H1 (cell line): Measurements from ENCODE around the gene NME7. TPM values are rescaled to one million over a fixed set of nuclear protein-coding genes. Genes with fewer than 3 reads are reported as not detected.
A peak's percentile ranks its signal among the peaks of the same experiment; 100 is the strongest.

Experiments used
- CTCF ChIA-PET: fragments of 300-600 bp; sonication (Branson Sonifier 250); formaldehyde crosslinking; loops from one replicate; lab custom pipeline; 2021; ENCODE audit not compliant: partially characterized antibody; lab: Charles Lee
- POLR2A ChIA-PET: fragments of 300-600 bp; sonication (Branson Sonifier 250); formaldehyde crosslinking; loops from one replicate; lab custom pipeline; 2021; ENCODE audit warnings: inconsistent platforms; ENCODE audit not compliant: partially characterized antibody; lab: Charles Lee
- DNase-seq, 2 experiments: peaks; one replicate each; pipeline versions ENCODE4 v3.0.0 to v3.0.0-alpha.2; 2010 to 2022; ENCODE audit warnings: low spot score in 2 of 2, low read depth in 1 of 2, mixed read lengths in 1 of 2
- FAIRE-seq: peaks from 2 replicates; lab custom pipeline; 2011; peaks lifted over from hg19 to GRCh38; lab: Jason Lieb, UNC
- H2AFZ ChIP-seq: 2 replicates; pipeline ENCODE4 v1.8.1; 2012; ENCODE audit warnings: low read length, inconsistent platforms
- H2AK5ac ChIP-seq: 2 replicates; pipeline ENCODE4 v1.6.1; 2013; ENCODE audit warnings: low read depth, low read length
- H2BK120ac ChIP-seq: replicated peaks from 2 replicates; pipeline ENCODE3; 2013; ENCODE audit warnings: low read depth, low read length, inconsistent platforms
- H2BK12ac ChIP-seq: 2 replicates; pipeline ENCODE4 v1.6.1; 2013; ENCODE audit warnings: low read depth, low read length
- H2BK15ac ChIP-seq: 2 replicates; pipeline ENCODE4 v1.6.1; 2013; ENCODE audit warnings: low read length
- H2BK20ac ChIP-seq: 2 replicates; pipeline ENCODE4 v1.6.1; 2013; ENCODE audit warnings: low read length
- H2BK5ac ChIP-seq: 2 replicates; pipeline ENCODE4 v1.6.1; 2013; ENCODE audit warnings: low read depth, low read length
- H3K14ac ChIP-seq: 2 replicates; pipeline ENCODE4 v1.6.1; 2013; ENCODE audit warnings: inconsistent platforms; ENCODE audit not compliant: insufficient read length
- H3K18ac ChIP-seq: 2 replicates; pipeline ENCODE4 v1.6.1; 2013; ENCODE audit warnings: low read length; ENCODE audit errors: extremely low read depth
- H3K23ac ChIP-seq: 2 replicates; pipeline ENCODE4 v1.6.1; 2013; ENCODE audit warnings: inconsistent platforms; ENCODE audit not compliant: insufficient read length
- H3K23me2 ChIP-seq: 2 replicates; pipeline ENCODE4 v1.6.1; 2013; ENCODE audit warnings: low read depth, low read length
- H3K27ac ChIP-seq: 2 replicates; pipeline ENCODE4 v1.6.1; 2011; ENCODE audit warnings: low read depth, low read length, inconsistent platforms
- H3K27me3 ChIP-seq, 4 experiments: replicated peaks in 1 of 4; 1 replicate in 1 of 4; 2 replicates in 3 of 4; pipeline versions ENCODE4 v1.6.1 to v1.8.1; 2011 to 2013; ENCODE audit warnings: low read length in 3 of 4, mild to moderate bottlenecking in 3 of 4, inconsistent platforms in 2 of 4, mixed read lengths in 2 of 4, moderate library complexity in 1 of 4; ENCODE audit not compliant: control insufficient read depth in 3 of 4, insufficient read depth in 3 of 4; ENCODE audit errors: extremely low read depth in 1 of 4
- H3K36me3 ChIP-seq, 4 experiments: 2 replicates each; pipeline versions ENCODE4 v1.6.1 to v1.8.1; 2011 to 2013; ENCODE audit warnings: mild to moderate bottlenecking in 4 of 4, low read length in 3 of 4, moderate library complexity in 2 of 4, control low read depth in 1 of 4, inconsistent platforms in 1 of 4; ENCODE audit not compliant: insufficient read depth in 4 of 4, control insufficient read depth in 2 of 4
- H3K4ac ChIP-seq: replicated peaks from 2 replicates; pipeline ENCODE3; 2013; ENCODE audit warnings: low read length, low read depth, mixed read lengths, inconsistent platforms; ENCODE audit not compliant: insufficient read length
- H3K4me1 ChIP-seq, 4 experiments: replicated peaks in 1 of 4; 1 replicate in 1 of 4; 2 replicates in 3 of 4; pipeline versions ENCODE4 v1.6.1 to v1.8.1; 2011 to 2013; ENCODE audit warnings: low read length in 3 of 4, inconsistent platforms in 2 of 4, mixed read lengths in 1 of 4; ENCODE audit not compliant: insufficient read depth in 4 of 4, control insufficient read depth in 3 of 4
- H3K4me2 ChIP-seq, 2 experiments: 2 replicates each; pipeline versions ENCODE4 v1.6.1 to v1.8.1; 2011 to 2013; ENCODE audit warnings: low read depth in 2 of 2, low read length in 2 of 2, control low read depth in 1 of 2, inconsistent platforms in 1 of 2, mild to moderate bottlenecking in 1 of 2; ENCODE audit not compliant: insufficient read depth in 1 of 2
- H3K4me3 ChIP-seq, 4 experiments: fragments of 200-600, 300-600 bp in 1 of 4; sonication (generic), shearing (Covaris generic), sonication (Bioruptor Twin) in 1 of 4; 2 replicates each; pipeline versions ENCODE4 v1.5.1 to v1.8.1; 2011 to 2016; ENCODE audit warnings: low read length in 4 of 4, low read depth in 3 of 4, control low read depth in 2 of 4, inconsistent platforms in 2 of 4, mild to moderate bottlenecking in 2 of 4, mixed read lengths in 1 of 4, moderate library complexity in 1 of 4; ENCODE audit not compliant: insufficient read depth in 2 of 4; ENCODE audit errors: extremely low read depth in 1 of 4
- H3K56ac ChIP-seq: replicated peaks from 2 replicates; pipeline ENCODE3; 2013; ENCODE audit warnings: low read depth, mild to moderate bottlenecking, mixed read lengths, low read length, inconsistent platforms; ENCODE audit not compliant: insufficient read length
- H3K79me1 ChIP-seq: 2 replicates; pipeline ENCODE4 v1.6.1; 2013; ENCODE audit warnings: low read depth, low read length, control low read depth
- H3K79me2 ChIP-seq, 2 experiments: 2 replicates each; pipeline versions ENCODE4 v1.6.1 to v1.8.1; 2012 to 2013; ENCODE audit warnings: low read length in 2 of 2, mild to moderate bottlenecking in 2 of 2, inconsistent platforms in 1 of 2; ENCODE audit not compliant: insufficient read depth in 2 of 2, control insufficient read depth in 1 of 2
- H3K9ac ChIP-seq, 4 experiments: replicated peaks in 1 of 4; 1 replicate in 1 of 4; 2 replicates in 3 of 4; pipeline versions ENCODE4 v1.6.1 to v1.8.1; 2011 to 2013; ENCODE audit warnings: low read depth in 3 of 4, low read length in 3 of 4, control low read depth in 2 of 4, mild to moderate bottlenecking in 2 of 4, moderate library complexity in 2 of 4, inconsistent platforms in 1 of 4; ENCODE audit errors: extremely low read depth in 1 of 4
- H3K9me3 ChIP-seq, 2 experiments: 2 replicates each; pipeline versions ENCODE4 v1.6.1 to v1.8.1; 2012 to 2013; ENCODE audit warnings: mild to moderate bottlenecking in 2 of 2, moderate library complexity in 2 of 2, control low read depth in 1 of 2, inconsistent platforms in 1 of 2, low read depth in 1 of 2, low read length in 1 of 2, mixed read lengths in 1 of 2; ENCODE audit not compliant: insufficient read depth in 2 of 2
- H4K20me1 ChIP-seq, 2 experiments: replicated peaks in 1 of 2; 2 replicates each; pipeline versions ENCODE3 to v1.8.1; 2011 to 2013; ENCODE audit warnings: inconsistent platforms in 2 of 2, low read length in 2 of 2, mild to moderate bottlenecking in 1 of 2; ENCODE audit not compliant: insufficient read depth in 2 of 2, control insufficient read depth in 1 of 2
- H4K5ac ChIP-seq: 2 replicates; pipeline ENCODE4 v1.6.1; 2013; ENCODE audit warnings: low read length, low read depth, mixed read lengths, inconsistent platforms; ENCODE audit not compliant: insufficient read length
- H4K8ac ChIP-seq: 2 replicates; pipeline ENCODE4 v1.8.0; 2013; ENCODE audit warnings: mild to moderate bottlenecking, moderate library complexity, low read length, inconsistent platforms; ENCODE audit not compliant: insufficient read depth; ENCODE audit errors: extremely low read depth
- H4K91ac ChIP-seq: replicated peaks from 2 replicates; pipeline ENCODE3; 2013; ENCODE audit warnings: low read length, mixed read lengths, inconsistent platforms; ENCODE audit not compliant: insufficient read length
- ASH2L ChIP-seq: fragments of 200-600, 300-600 bp; sonication (generic); IDR thresholded peaks from one replicate; pipeline ENCODE4 v1.7.1; 2017; ENCODE audit warnings: low read length
- EP300 ChIP-seq, 2 experiments: IDR thresholded peaks; 1 replicate in 1 of 2; 2 replicates in 1 of 2; pipeline ENCODE4 v1.6.1; 2011 to 2012; ENCODE audit warnings: low read depth in 2 of 2, low read length in 2 of 2, mild to moderate bottlenecking in 2 of 2, borderline replicate concordance in 1 of 2, inconsistent platforms in 1 of 2, moderate library complexity in 1 of 2
- EZH2 ChIP-seq: fragments of 200-600 bp; sonication (generic); IDR thresholded peaks from 2 replicates; pipeline ENCODE4 v1.7.1; 2012; ENCODE audit warnings: low read depth, mild to moderate bottlenecking, moderate library complexity, low read length, inconsistent platforms; ENCODE audit not compliant: severe bottlenecking
- GTF2F1 ChIP-seq: IDR thresholded peaks from 2 replicates; pipeline ENCODE4 v1.6.1; 2012; ENCODE audit warnings: low read depth, low read length, improper control_type of control experiment, borderline replicate concordance
- HDAC2 ChIP-seq, 2 experiments: fragments of 300-600 bp in 1 of 2; sonication (generic) in 1 of 2; IDR thresholded peaks; 2 replicates each; pipeline ENCODE4 v1.6.1; 2011 to 2012; ENCODE audit warnings: low read depth in 2 of 2, low read length in 2 of 2, mild to moderate bottlenecking in 2 of 2, moderate library complexity in 2 of 2, borderline replicate concordance in 1 of 2, inconsistent platforms in 1 of 2
- HDAC6 ChIP-seq: IDR thresholded peaks from one replicate; pipeline ENCODE4 v1.7.1; 2012; ENCODE audit warnings: low read depth, mild to moderate bottlenecking, inconsistent platforms, low read length, moderate library complexity
- JUN ChIP-seq: IDR thresholded peaks from 2 replicates; pipeline ENCODE4 v1.6.1; 2011; ENCODE audit warnings: low read depth, mild to moderate bottlenecking, improper control_type of control experiment, low read length
- MAFK ChIP-seq: IDR thresholded peaks from 2 replicates; pipeline ENCODE4 v1.6.1; 2012; ENCODE audit warnings: low read depth, mild to moderate bottlenecking, improper control_type of control experiment, low read length
- RAD21 ChIP-seq, 2 experiments: IDR thresholded peaks in 1 of 2; conservative IDR thresholded peaks in 1 of 2; 2 replicates each; pipeline ENCODE4 v1.6.1; 2011; ENCODE audit warnings: low read depth in 2 of 2, low read length in 2 of 2, improper control_type of control experiment in 1 of 2, inconsistent platforms in 1 of 2, mild to moderate bottlenecking in 1 of 2, moderate library complexity in 1 of 2
- RNF2 ChIP-seq: fragments of 200-900, 300-1000 bp; sonication (generic); IDR thresholded peaks from 2 replicates; pipeline ENCODE4 v1.7.1; 2016; ENCODE audit warnings: borderline replicate concordance, low read depth, mild to moderate bottlenecking, antibody characterized with exemption, low read length; ENCODE audit not compliant: poor library complexity, severe bottlenecking; ENCODE audit errors: missing control alignments
- TAF7 ChIP-seq: optimal IDR thresholded peaks from 2 replicates; pipeline ENCODE3; 2011; ENCODE audit warnings: low read depth, mild to moderate bottlenecking, inconsistent platforms, low read length, moderate library complexity, borderline replicate concordance
- YY1 ChIP-seq: IDR thresholded peaks from 2 replicates; pipeline ENCODE4 v1.6.1; 2011; ENCODE audit warnings: low read depth, mild to moderate bottlenecking, low read length
- WGBS, 2 experiments: shearing (Covaris generic) in 1 of 2; methylation state at CpG; one replicate each; pipeline versions ENCODE4 v1.1.6 to v1.1.7; 2013 to 2015; ENCODE audit warnings: low lambda C conversion rate in 2 of 2, mixed read lengths in 2 of 2, inconsistent platforms in 1 of 2, low coverage in 1 of 2, missing lambda C conversion rate in 1 of 2; ENCODE audit not compliant: insufficient replicate concordance in 2 of 2, insufficient coverage in 1 of 2, insufficient read length in 1 of 2; ENCODE audit errors: extremely low coverage in 1 of 2, missing lambda C conversion rate in 1 of 2; 5-methylcytosine and 5-hydroxymethylcytosine counted together
- polyA plus RNA-seq, 7 experiments: library from polyadenylated mRNA; depleted of rRNA in 3 of 7; stranded (reverse) in 5 of 7; unstranded in 2 of 7; fragments of >200 nt in 5 of 7; fragments of 200-250 nt in 2 of 7; gene quantifications; 1 replicate in 5 of 7; 2 replicates in 1 of 7; 4 replicates in 1 of 7; pipeline versions ENCODE4 v1.2.1 to v1.2.3, GENCODE V29; 2011 to 2013; ENCODE audit warnings: missing spikeins in 2 of 7, mixed read lengths in 2 of 7
- total RNA-seq: library from RNA; stranded (reverse); fragmentation: NEBNext Ultra II Directional; extraction: Animal tissue kit (Norgen Biotek cat#: 25700); gene quantifications from 2 replicates; pipeline ENCODE4 v1.2.1, GENCODE V29; 2021

Gene NME7
- total and polyA plus RNA-seq, 2 of the 8 experiments (the other 6 are each of a cell fraction or from before 2014, with no cell fraction given), result 11.6 to 28.5 TPM

GRCh38 chr1:169295425-169295824 lies 72.2 kb downstream of the NME7 start:
- whole genome bisulfite sequencing, 2 experiments, result 97% methylated on average over 1 of the region's 1 CpG; no CpG with 5 or more reads in 1 of the 2 experiments
- FAIRE-seq (no peak), DNase-seq (no peak)
- no peak for TF ChIP-seq HDAC2 (IDR thresholded peaks at IDR 0.05; ENCODE audit: borderline replicate concordance in 1 of 2, low read depth in 2 of 2, low read length in 2 of 2)
- TF ChIP-seq ASH2L, result no peak
- no peak for TF ChIP-seq TAF7
- TF ChIP-seq RNF2, result no peak
- no peak for TF ChIP-seq MAFK
- no peak for TF ChIP-seq EZH2
- TF ChIP-seq EP300 (IDR thresholded peaks at IDR 0.05; ENCODE audit: borderline replicate concordance in 1 of 2, low read depth in 2 of 2, low read length in 2 of 2), result no peak
- TF ChIP-seq YY1, result no peak
- no peak for TF ChIP-seq GTF2F1
- no peak for TF ChIP-seq RAD21 (IDR thresholded peaks at IDR 0.05 in 1 of 2, conservative IDR thresholded peaks at IDR 0.05 in 1 of 2; ENCODE audit: low read depth in 2 of 2, low read length in 2 of 2)
- no peak for TF ChIP-seq JUN
- no peak for TF ChIP-seq HDAC6

More at GRCh38 chr1:169295425-169295824, 72.2 kb downstream of the NME7 start:
- peaks cover 0 to 4% (median 0%) of the 10 kb centered on the region in 4 experiments; a peak in 1 of 8 replicates for H3K36me3 ChIP-seq
- no peaks in the 10 kb centered on the region for H4K20me1 ChIP-seq
- no peak overlapping the region; the same call in 1 of the 2 replicates for H2BK12ac ChIP-seq
- peaks cover 0 to 3% (median 0%) of the 10 kb centered on the region in 4 experiments; a peak in 1 of 7 replicates for H3K4me1 ChIP-seq
- H3K23ac ChIP-seq, result no peak overlapping the region
- no peak overlapping the region for H3K56ac ChIP-seq
- H3K27me3 ChIP-seq, result no peaks in the 10 kb centered on the region
- peaks cover 2% of the 10 kb centered on the region; the same call in 1 of the 2 replicates for H3K23me2 ChIP-seq
- H3K79me1 ChIP-seq, result no peaks in the 10 kb centered on the region
- no peak overlapping the region for H2BK120ac ChIP-seq
- H3K4ac ChIP-seq, result no peak overlapping the region
- H3K4me3 ChIP-seq, result no peak overlapping the region
- no peak overlapping the region for H3K27ac ChIP-seq
- H2BK20ac ChIP-seq, result 0 out of 2 replicates have a peak overlapping the region, but pooled peaks have one; percentile 36
- H2BK15ac ChIP-seq, result no peak overlapping the region
- no peak overlapping the region for H2AFZ ChIP-seq
- POLR2A ChIA-PET, result no interaction called here
- no peaks in the 10 kb centered on the region for H3K79me2 ChIP-seq
- H3K4me2 ChIP-seq, result no peak overlapping the region
- no peak overlapping the region for H3K18ac ChIP-seq
- no peak overlapping the region for H4K91ac ChIP-seq
- H2BK5ac ChIP-seq, result peak overlapping the region; percentile 46; the same call in 1 of the 2 replicates
- H4K5ac ChIP-seq, result no peak overlapping the region
- peak overlapping the region; percentile 75; the same call in 1 of the 2 replicates for H2AK5ac ChIP-seq
- H3K9me3 ChIP-seq, result no peaks in the 10 kb centered on the region
- H3K14ac ChIP-seq, result no peak overlapping the region
- no peak overlapping the region for H3K9ac ChIP-seq
- H4K8ac ChIP-seq, result no peak overlapping the region
- CTCF ChIA-PET, result no interaction called here
